Dermis microvascular lymphatic vessel endothelial cell (primary cell): ENCODE measurements around the gene ADGRG6. TPM values are rescaled to one million over a fixed set of nuclear protein-coding genes. Genes with fewer than 3 reads are reported as not detected.

Experiments used
- DNase-seq, 2 donors: peaks; one replicate each; pipeline versions ENCODE4 v3.0.0 to v3.0.0-alpha.2; 2010; ENCODE audit warnings: low read depth in 2 of 2
- total RNA-seq: library from RNA; depleted of rRNA; stranded (reverse); fragments of >200 nt; gene quantifications from 2 replicates; pipeline ENCODE4 v1.2.1, GENCODE V29; 2014

The ADGRG6 gene
- total RNA-seq, 1 donor from 2014 or later: 3.3 TPM

GRCh38 chr6:142321451-142321850 lies 19.6 kb downstream of the ADGRG6 start:
- no peak for DNase-seq

- DNase-seq: no peak
Observed at GRCh38 chr6:142322066-142322465, 20.3 kb downstream of the ADGRG6 start.

- DNase-seq: no peak
Observed at GRCh38 chr6:142322504-142323198, 20.8 kb downstream of the ADGRG6 start.

- no peak for DNase-seq
Observed at GRCh38 chr6:142323377-142323776, 21.6 kb downstream of the ADGRG6 start.

GRCh38 chr6:142324111-142324510 lies 22.3 kb downstream of the ADGRG6 start:
- no peak for DNase-seq

GRCh38 chr6:142325111-142325510 lies 23.3 kb downstream of the ADGRG6 start:
- no peak for DNase-seq

- no peak for DNase-seq
Observed at GRCh38 chr6:142326540-142326939, 24.7 kb downstream of the ADGRG6 start.

GRCh38 chr6:142328070-142328469 lies 26.3 kb downstream of the ADGRG6 start:
- no peak for DNase-seq

GRCh38 chr6:142329486-142330113 lies 27.8 kb downstream of the ADGRG6 start:
- DNase-seq: no peak

GRCh38 chr6:142331075-142331551 lies 29.3 kb downstream of the ADGRG6 start:
- DNase-seq: peak in 1 of 2 donors; percentile 39

GRCh38 chr6:142331601-142332000 lies 29.8 kb downstream of the ADGRG6 start:
- peak in 1 of 2 donors; percentile 12 for DNase-seq

- peak in 1 of 2 donors; percentile 64 for DNase-seq
Observed at GRCh38 chr6:142332393-142333098, 30.7 kb downstream of the ADGRG6 start.

- no peak for DNase-seq
Observed at GRCh38 chr6:142333431-142333830, 31.6 kb downstream of the ADGRG6 start.

GRCh38 chr6:142334294-142334693 lies 32.5 kb downstream of the ADGRG6 start:
- peak in 1 of 2 donors; percentile 50 for DNase-seq

- DNase-seq: no peak
Observed at GRCh38 chr6:142335415-142335814, 33.6 kb downstream of the ADGRG6 start.

- DNase-seq: no peak
Observed at GRCh38 chr6:142336183-142336582, 34.4 kb downstream of the ADGRG6 start.

GRCh38 chr6:142336787-142337186 lies 35.0 kb downstream of the ADGRG6 start:
- no peak for DNase-seq

- DNase-seq: no peak
Observed at GRCh38 chr6:142339113-142339512, 37.3 kb downstream of the ADGRG6 start.

- DNase-seq: no peak
Observed at GRCh38 chr6:142339968-142340658, 38.3 kb downstream of the ADGRG6 start.

- no peak for DNase-seq
Observed at GRCh38 chr6:142341855-142342330, 40.1 kb downstream of the ADGRG6 start.

GRCh38 chr6:142342986-142343385 lies 41.2 kb downstream of the ADGRG6 start:
- DNase-seq: no peak

GRCh38 chr6:142343938-142344337 lies 42.1 kb downstream of the ADGRG6 start:
- DNase-seq: peak in 1 of 2 donors; percentile 41
